Measurements from ENCODE around the gene ALK. TPM values are rescaled to one million over a fixed set of nuclear protein-coding genes. Genes with fewer than 3 reads are reported as not detected.

Gene ALK
- total and polyA plus RNA-seq, 2 experiments from 2014 or later: 0.35 TPM; not detected in 1

- Histone ChIP-seq H3K9me2 (ENCODE audit: insufficient read depth) (no peaks in the 10 kb centered on the region), H3F3A (replicated peaks; ENCODE audit: low read depth) (no peaks in the 10 kb centered on the region), H2AFZ (no peak overlapping the region), H4K20me1 (replicated peaks; ENCODE audit: insufficient read depth) (no peaks in the 10 kb centered on the region), H3K36me3 (ENCODE audit: insufficient read depth) (no peaks in the 10 kb centered on the region), H3K27me3 (ENCODE audit: insufficient read depth) (no peaks in the 10 kb centered on the region), H3K4me2 (no peak overlapping the region), H3K27ac (ENCODE audit: low read depth) (no peak overlapping the region), H3K79me2 (replicated peaks; ENCODE audit: insufficient read depth) (no peaks in the 10 kb centered on the region), H3K4me1 (ENCODE audit: insufficient read depth) (no peaks in the 10 kb centered on the region), H3K4me3 (no peak overlapping the region)
- ATAC-seq (no peak), DNase-seq (ENCODE audit: low spot score) (no peak)
- Mint-ChIP-seq H3K27ac (no peak overlapping the region), H3K4me3 (no peak overlapping the region), H3K4me1 (no peaks in the 10 kb centered on the region), H3K27me3 (ENCODE audit: insufficient read depth, low read depth, poor library complexity) (peaks cover 1% of the 10 kb centered on the region), H3K9me3 (no peaks in the 10 kb centered on the region), H3K36me3 (ENCODE audit: low read depth) (no peaks in the 10 kb centered on the region)
- no peak for TF ChIP-seq ZNF462 (CRISPR knock-in tag; IDR thresholded peaks at IDR 0.05)
- no peak for TF ChIP-seq STAT1 (IDR thresholded peaks at IDR 0.05; ENCODE audit: unreplicated experiment)
- TF ChIP-seq, protein P1, sequence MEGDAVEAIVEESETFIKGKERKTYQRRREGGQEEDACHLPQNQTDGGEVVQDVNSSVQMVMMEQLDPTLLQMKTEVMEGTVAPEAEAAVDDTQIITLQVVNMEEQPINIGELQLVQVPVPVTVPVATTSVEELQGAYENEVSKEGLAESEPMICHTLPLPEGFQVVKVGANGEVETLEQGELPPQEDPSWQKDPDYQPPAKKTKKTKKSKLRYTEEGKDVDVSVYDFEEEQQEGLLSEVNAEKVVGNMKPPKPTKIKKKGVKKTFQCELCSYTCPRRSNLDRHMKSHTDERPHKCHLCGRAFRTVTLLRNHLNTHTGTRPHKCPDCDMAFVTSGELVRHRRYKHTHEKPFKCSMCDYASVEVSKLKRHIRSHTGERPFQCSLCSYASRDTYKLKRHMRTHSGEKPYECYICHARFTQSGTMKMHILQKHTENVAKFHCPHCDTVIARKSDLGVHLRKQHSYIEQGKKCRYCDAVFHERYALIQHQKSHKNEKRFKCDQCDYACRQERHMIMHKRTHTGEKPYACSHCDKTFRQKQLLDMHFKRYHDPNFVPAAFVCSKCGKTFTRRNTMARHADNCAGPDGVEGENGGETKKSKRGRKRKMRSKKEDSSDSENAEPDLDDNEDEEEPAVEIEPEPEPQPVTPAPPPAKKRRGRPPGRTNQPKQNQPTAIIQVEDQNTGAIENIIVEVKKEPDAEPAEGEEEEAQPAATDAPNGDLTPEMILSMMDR (conservative IDR thresholded peaks at IDR 0.05; ENCODE audit: low read depth in 2 of 2): no peak
- TF ChIP-seq EZH2 (IDR thresholded peaks at IDR 0.05; ENCODE audit: low read depth, unreplicated experiment): no peak
- TF ChIP-seq JUNB (IDR thresholded peaks at IDR 0.05; ENCODE audit: unreplicated experiment): no peak
- TF ChIP-seq ZNF114 (CRISPR knock-in tag; IDR thresholded peaks at IDR 0.05): no peak
- no peak for TF ChIP-seq CREB1 (CRISPR knock-in tag; IDR thresholded peaks at IDR 0.05; ENCODE audit: low read depth)
- TF ChIP-seq, protein P2, sequence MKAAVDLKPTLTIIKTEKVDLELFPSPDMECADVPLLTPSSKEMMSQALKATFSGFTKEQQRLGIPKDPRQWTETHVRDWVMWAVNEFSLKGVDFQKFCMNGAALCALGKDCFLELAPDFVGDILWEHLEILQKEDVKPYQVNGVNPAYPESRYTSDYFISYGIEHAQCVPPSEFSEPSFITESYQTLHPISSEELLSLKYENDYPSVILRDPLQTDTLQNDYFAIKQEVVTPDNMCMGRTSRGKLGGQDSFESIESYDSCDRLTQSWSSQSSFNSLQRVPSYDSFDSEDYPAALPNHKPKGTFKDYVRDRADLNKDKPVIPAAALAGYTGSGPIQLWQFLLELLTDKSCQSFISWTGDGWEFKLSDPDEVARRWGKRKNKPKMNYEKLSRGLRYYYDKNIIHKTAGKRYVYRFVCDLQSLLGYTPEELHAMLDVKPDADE (IDR thresholded peaks at IDR 0.05): no peak
- TF ChIP-seq, protein P3, sequence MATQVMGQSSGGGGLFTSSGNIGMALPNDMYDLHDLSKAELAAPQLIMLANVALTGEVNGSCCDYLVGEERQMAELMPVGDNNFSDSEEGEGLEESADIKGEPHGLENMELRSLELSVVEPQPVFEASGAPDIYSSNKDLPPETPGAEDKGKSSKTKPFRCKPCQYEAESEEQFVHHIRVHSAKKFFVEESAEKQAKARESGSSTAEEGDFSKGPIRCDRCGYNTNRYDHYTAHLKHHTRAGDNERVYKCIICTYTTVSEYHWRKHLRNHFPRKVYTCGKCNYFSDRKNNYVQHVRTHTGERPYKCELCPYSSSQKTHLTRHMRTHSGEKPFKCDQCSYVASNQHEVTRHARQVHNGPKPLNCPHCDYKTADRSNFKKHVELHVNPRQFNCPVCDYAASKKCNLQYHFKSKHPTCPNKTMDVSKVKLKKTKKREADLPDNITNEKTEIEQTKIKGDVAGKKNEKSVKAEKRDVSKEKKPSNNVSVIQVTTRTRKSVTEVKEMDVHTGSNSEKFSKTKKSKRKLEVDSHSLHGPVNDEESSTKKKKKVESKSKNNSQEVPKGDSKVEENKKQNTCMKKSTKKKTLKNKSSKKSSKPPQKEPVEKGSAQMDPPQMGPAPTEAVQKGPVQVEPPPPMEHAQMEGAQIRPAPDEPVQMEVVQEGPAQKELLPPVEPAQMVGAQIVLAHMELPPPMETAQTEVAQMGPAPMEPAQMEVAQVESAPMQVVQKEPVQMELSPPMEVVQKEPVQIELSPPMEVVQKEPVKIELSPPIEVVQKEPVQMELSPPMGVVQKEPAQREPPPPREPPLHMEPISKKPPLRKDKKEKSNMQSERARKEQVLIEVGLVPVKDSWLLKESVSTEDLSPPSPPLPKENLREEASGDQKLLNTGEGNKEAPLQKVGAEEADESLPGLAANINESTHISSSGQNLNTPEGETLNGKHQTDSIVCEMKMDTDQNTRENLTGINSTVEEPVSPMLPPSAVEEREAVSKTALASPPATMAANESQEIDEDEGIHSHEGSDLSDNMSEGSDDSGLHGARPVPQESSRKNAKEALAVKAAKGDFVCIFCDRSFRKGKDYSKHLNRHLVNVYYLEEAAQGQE (IDR thresholded peaks at IDR 0.05; ENCODE audit: unreplicated experiment): no peak
- TF ChIP-seq ZNF331 (CRISPR knock-in tag; IDR thresholded peaks at IDR 0.05; ENCODE audit: low read depth): no peak
- TF ChIP-seq POLR2AphosphoS5 (IDR thresholded peaks at IDR 0.05; ENCODE audit: low read depth): no peak
- no peak for TF ChIP-seq NANOG (IDR thresholded peaks at IDR 0.05; ENCODE audit: borderline replicate concordance)
Observed at GRCh38 chr2:29743516-29743915, 177.9 kb downstream of the ALK start.
